K562 (cell line): ENCODE results near the gene GP1BA. TPM values are rescaled to one million over a fixed set of nuclear protein-coding genes. Genes with fewer than 3 reads are reported as not detected.
A peak's percentile ranks its signal among the peaks of the same experiment; 100 is the strongest.

Experiments used
- ATAC-seq: fragments of 200-7000 bp; cut with Tn5 transposase; 3 replicates; pipeline ENCODE4 v1.9.1; 2020; ENCODE audit warnings: moderate library complexity
- BruUV-seq: library from RNA; stranded (reverse); fragments of 400-500 nt; replicated peaks from 2 replicates; lab custom pipeline; 2021; lab: Mats Ljungman, UMichigan
- CTCF ChIA-PET: fragments of 300-600 bp; formaldehyde crosslinking; extraction: SDS; loops from one replicate; lab custom pipeline; 2021; ENCODE audit warnings: low intra/inter-chr PET ratio; lab: Yijun Ruan, JAX
- POLR2A ChIA-PET: fragments of 300-600, 350-650 bp; sonication (Branson Sonifier 250); formaldehyde crosslinking; extraction: SDS; loops from one replicate; lab custom pipeline; 2021; ENCODE audit warnings: antibody characterized with exemption, inconsistent platforms; lab: Yijun Ruan, JAX
- DNase-seq, 4 experiments: peaks; one replicate each; pipeline versions ENCODE4 v3.0.0 to v3.0.0-alpha.2; 2011 to 2018; ENCODE audit warnings: low spot score in 3 of 4, mixed read lengths in 3 of 4; ENCODE audit errors: extremely low read depth in 1 of 4
- FAIRE-seq: peaks from 2 replicates; lab custom pipeline; 2011; peaks lifted over from hg19 to GRCh38; lab: Jason Lieb, UNC
- H2AFZ ChIP-seq: 2 replicates; pipeline ENCODE4 v1.6.0; 2011; ENCODE audit warnings: low read depth, low read length, control low read depth, inconsistent platforms
- H3K27ac ChIP-seq: fragments of 200-600 bp; 3 replicates; pipeline ENCODE4 v1.8.0; 2011; ENCODE audit warnings: low read depth, mild to moderate bottlenecking, control low read depth, inconsistent platforms, low read length, moderate library complexity, mixed read lengths; ENCODE audit errors: extremely low read depth
- H3K27me3 ChIP-seq, 2 experiments: fragments of 300-600 bp in 1 of 2; 2 replicates in 1 of 2; 3 replicates in 1 of 2; pipeline versions ENCODE4 v1.6.0 to v1.8.0; 2011; ENCODE audit warnings: inconsistent platforms in 2 of 2, low read length in 2 of 2, mild to moderate bottlenecking in 1 of 2, mixed read lengths in 1 of 2, moderate library complexity in 1 of 2; ENCODE audit not compliant: control insufficient read depth in 2 of 2, insufficient read depth in 2 of 2
- H3K36me3 ChIP-seq: fragments of 300-600 bp; 3 replicates; pipeline ENCODE4 v1.8.0; 2011; ENCODE audit warnings: mild to moderate bottlenecking, low read length, inconsistent platforms; ENCODE audit not compliant: control insufficient read depth, insufficient read depth
- H3K4me1 ChIP-seq, 2 experiments: fragments of 200-600 bp in 1 of 2; replicated peaks in 1 of 2; 2 replicates in 1 of 2; 3 replicates in 1 of 2; pipeline versions ENCODE4 v1.5.1 to v1.8.0; 2011; ENCODE audit warnings: inconsistent platforms in 2 of 2, low read length in 2 of 2, mild to moderate bottlenecking in 1 of 2, mixed read lengths in 1 of 2, moderate library complexity in 1 of 2; ENCODE audit not compliant: control insufficient read depth in 2 of 2, insufficient read depth in 2 of 2
- H3K4me2 ChIP-seq: 2 replicates; pipeline ENCODE4 v1.6.1; 2011; ENCODE audit warnings: low read length, control low read depth, inconsistent platforms, mixed read lengths; ENCODE audit not compliant: insufficient read depth
- H3K4me3 ChIP-seq: fragments of 200-600 bp; sonication (generic), shearing (Covaris generic); 2 replicates; pipeline ENCODE4 v1.5.1; 2016; ENCODE audit warnings: control low read depth, inconsistent platforms
- H3K79me2 ChIP-seq: fragments of 200-600 bp; 3 replicates; pipeline ENCODE4 v1.8.0; 2011; ENCODE audit warnings: low read length, inconsistent platforms; ENCODE audit not compliant: control insufficient read depth, insufficient read depth
- H3K9ac ChIP-seq, 2 experiments: 2 replicates each; pipeline versions ENCODE4 v1.6.0 to v1.6.1; 2011; ENCODE audit warnings: low read depth in 2 of 2, low read length in 2 of 2, control low read depth in 1 of 2, inconsistent platforms in 1 of 2, mild to moderate bottlenecking in 1 of 2, mixed read lengths in 1 of 2; ENCODE audit not compliant: insufficient read depth in 1 of 2
- H3K9me1 ChIP-seq: one replicate; pipeline ENCODE4 v1.6.0; 2011; ENCODE audit warnings: inconsistent platforms, mild to moderate bottlenecking, low read length, moderate library complexity; ENCODE audit not compliant: control insufficient read depth, insufficient read depth
- H3K9me3 ChIP-seq: replicated peaks from 2 replicates; pipeline ENCODE4 v1.5.1; 2011; ENCODE audit warnings: low read depth, low read length, inconsistent platforms; ENCODE audit not compliant: control insufficient read depth, insufficient read depth
- H4K20me1 ChIP-seq: replicated peaks from 2 replicates; pipeline ENCODE4 v1.6.1; 2011; ENCODE audit warnings: low read length, inconsistent platforms, mixed read lengths; ENCODE audit not compliant: control insufficient read depth, insufficient read depth
- POLR2G ChIP-seq: fragments of 200-400 bp; formaldehyde crosslinking; IDR thresholded peaks from 2 replicates; pipeline ENCODE4 v1.6.1; 2017; ENCODE audit warnings: low read depth, mild to moderate bottlenecking, antibody characterized with exemption, low read length, moderate library complexity
- SAFB ChIP-seq: fragments of 200-400 bp; formaldehyde crosslinking; IDR thresholded peaks from 2 replicates; pipeline ENCODE4 v1.6.1; 2017; ENCODE audit warnings: low read depth, low read length, borderline replicate concordance
- SOX6 ChIP-seq: fragments of 450-650 bp; IDR thresholded peaks from 2 replicates; pipeline ENCODE4 v1.6.1; 2014; ENCODE audit warnings: mild to moderate bottlenecking
- TAL1 ChIP-seq: fragments of 450-650 bp; IDR thresholded peaks from 2 replicates; pipeline ENCODE4 v1.6.1; 2016; ENCODE audit warnings: mild to moderate bottlenecking
- ZNF76 ChIP-seq: fragments of 250-450 bp; sonication (Bioruptor Pico); IDR thresholded peaks from 2 replicates; pipeline ENCODE4 v1.4.0; 2020; ENCODE audit warnings: mild to moderate bottlenecking, moderate library complexity, borderline replicate concordance
- WGBS: fragments of 100-300 bp; shearing (Covaris generic); methylation state at CpG from one replicate; pipeline ENCODE4 v1.1.6; 2016; ENCODE audit warnings: low coverage, mixed read lengths; ENCODE audit not compliant: insufficient coverage; ENCODE audit errors: missing lambda C conversion rate; 5-methylcytosine and 5-hydroxymethylcytosine counted together
- in situ Hi-C: fragments of 300-500 bp; cut with MboI; formaldehyde crosslinking; loops from 4 replicates; pipeline ENCODE4 v1.15.0; 2018; ENCODE audit warnings: inconsistent platforms, mixed read lengths
- intact Hi-C: fragments of 100-400 bp; cut with micrococcal nuclease; formaldehyde crosslinking; loops from 2 replicates; pipeline ENCODE4 v1.14.2; 2022
- polyA plus RNA-seq, 8 experiments: library from polyadenylated mRNA; depleted of rRNA in 4 of 8; stranded (reverse) in 5 of 8; unstranded in 3 of 8; fragments of >200 nt; fragmentation: Nextera tagmentation in 2 of 8; fragmentation: Illumina TruSeq in 1 of 8; extraction: Ambion mirVana in 2 of 8; extraction: Trizol in 1 of 8; gene quantifications; 2 replicates each; pipeline versions ENCODE4 v1.2.1 to v1.2.3, GENCODE V29; 2011 to 2014; ENCODE audit warnings: inconsistent platforms in 1 of 8, missing spikeins in 1 of 8
- total RNA-seq, 7 experiments: library from RNA; depleted of rRNA in 6 of 7; stranded (reverse); fragments of >200 nt in 6 of 7; fragmentation: Illumina TruSeq in 2 of 7; extraction: Trizol in 2 of 7; gene quantifications; 2 replicates each; pipeline versions ENCODE4 v1.2.1 to v1.2.3, GENCODE V29; 2011 to 2021; ENCODE audit warnings: low replicate concordance in 1 of 7
- TF ChIP-seq, protein P1 (sequence below): fragments of 250-450 bp; sonication (Bioruptor Pico); IDR thresholded peaks from 2 replicates; pipeline ENCODE4 v1.8.0; 2022; ENCODE audit warnings: inconsistent platforms, mild to moderate bottlenecking, moderate library complexity, borderline replicate concordance

Gene GP1BA
- total and polyA plus RNA-seq, 9 of the 15 experiments (the other 6 are each of a cell fraction or from before 2014, with no cell fraction given) = 0.01 TPM; not detected in 8

DNA sequence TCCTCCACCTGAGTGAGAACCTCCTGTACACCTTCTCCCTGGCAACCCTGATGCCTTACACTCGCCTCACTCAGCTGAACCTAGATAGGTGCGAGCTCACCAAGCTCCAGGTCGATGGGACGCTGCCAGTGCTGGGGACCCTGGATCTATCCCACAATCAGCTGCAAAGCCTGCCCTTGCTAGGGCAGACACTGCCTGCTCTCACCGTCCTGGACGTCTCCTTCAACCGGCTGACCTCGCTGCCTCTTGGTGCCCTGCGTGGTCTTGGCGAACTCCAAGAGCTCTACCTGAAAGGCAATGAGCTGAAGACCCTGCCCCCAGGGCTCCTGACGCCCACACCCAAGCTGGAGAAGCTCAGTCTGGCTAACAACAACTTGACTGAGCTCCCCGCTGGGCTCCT is 679 bp downstream of the GP1BA start:
- H4K20me1 ChIP-seq = no peaks in the 10 kb centered on the region
- ATAC-seq = no peak
- H2AFZ ChIP-seq = no peak overlapping the region
- ChIA-PET POLR2A (interaction anchor here (0.6 to 0.7 kb wide), 3 partner anchors 14 to 307 kb away, joined by 3 to 4 read pairs (median 3); partner anchors contain the start of gene CAMTA2), CTCF (no interaction called here)
- no peak for DNase-seq
- no peak overlapping the region for H3K27ac ChIP-seq
- H3K27me3 ChIP-seq = no peaks in the 10 kb centered on the region
- in situ Hi-C loops = no loop called here
- H3K4me1 ChIP-seq = peaks cover 0 to 14% of the 10 kb centered on the region in 2 experiments; a peak in 4 of 5 replicates
- H3K9me1 ChIP-seq = no peaks in the 10 kb centered on the region
- peaks cover 13% of the 10 kb centered on the region; the same call in 2 of the 3 replicates for H3K36me3 ChIP-seq
- H3K9me3 ChIP-seq = no peaks in the 10 kb centered on the region
- intact Hi-C loops = no loop called here
- TF ChIP-seq ZNF76 (no peak), POLR2G (peak; percentile 40; the same call in 1 of the 2 replicates)
- no peak overlapping the region for H3K9ac ChIP-seq
- 71% methylated on average over 10 of the region's 12 CpGs for WGBS
- no peaks in the 10 kb centered on the region for H3K79me2 ChIP-seq
- FAIRE-seq = no peak
- no TSS peak for BruUV-seq
- H3K4me3 ChIP-seq = no peak overlapping the region
- H3K4me2 ChIP-seq = no peak overlapping the region

- no peak overlapping the region for H3K4me3 ChIP-seq
- no peak for TF ChIP-seq SOX6
- TF ChIP-seq TAL1 = no peak
- TF ChIP-seq, protein P1, sequence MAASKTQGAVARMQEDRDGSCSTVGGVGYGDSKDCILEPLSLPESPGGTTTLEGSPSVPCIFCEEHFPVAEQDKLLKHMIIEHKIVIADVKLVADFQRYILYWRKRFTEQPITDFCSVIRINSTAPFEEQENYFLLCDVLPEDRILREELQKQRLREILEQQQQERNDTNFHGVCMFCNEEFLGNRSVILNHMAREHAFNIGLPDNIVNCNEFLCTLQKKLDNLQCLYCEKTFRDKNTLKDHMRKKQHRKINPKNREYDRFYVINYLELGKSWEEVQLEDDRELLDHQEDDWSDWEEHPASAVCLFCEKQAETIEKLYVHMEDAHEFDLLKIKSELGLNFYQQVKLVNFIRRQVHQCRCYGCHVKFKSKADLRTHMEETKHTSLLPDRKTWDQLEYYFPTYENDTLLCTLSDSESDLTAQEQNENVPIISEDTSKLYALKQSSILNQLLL = no peak
- no peak for TF ChIP-seq SAFB
- TF ChIP-seq, all 486 proteins: peak for 0
- peaks cover 21% of the 10 kb centered on the region; the same call in 2 of the 3 replicates for H3K36me3 ChIP-seq
- ChIA-PET CTCF (no interaction called here), POLR2A (interaction anchor here (0.6 to 2.1 kb wide), 5 partner anchors 8 to 34 kb away, joined by 3 to 7 read pairs (median 4); partner anchors contain the start of gene SPAG7)
- H3K4me1 ChIP-seq = peaks cover 6 to 23% of the 10 kb centered on the region in 2 experiments; a peak in 4 of 5 replicates
- H3K79me2 ChIP-seq = peaks cover 9% of the 10 kb centered on the region
- no peak overlapping the region; a peak in 1 of 4 replicates for H3K9ac ChIP-seq
- intact Hi-C loops = no loop called here
- H4K20me1 ChIP-seq = no peaks in the 10 kb centered on the region
- WGBS = 63% methylated on average over 3 of the region's 16 CpGs
- BruUV-seq = no TSS peak
- H3K9me1 ChIP-seq = no peaks in the 10 kb centered on the region
- no peak for ATAC-seq
- H3K27ac ChIP-seq = no peak overlapping the region
- DNase-seq = no peak
- no peaks in the 10 kb centered on the region for H3K9me3 ChIP-seq
- FAIRE-seq = no peak
- no peaks in the 10 kb centered on the region for H3K27me3 ChIP-seq
- H3K4me2 ChIP-seq = no peak overlapping the region
- H2AFZ ChIP-seq = no peak overlapping the region
- in situ Hi-C loops = no loop called here
These were observed 1.6 kb downstream of the GP1BA start for GRCh38 chr17:4933646-4934045.
